HepG2 (cell line): ENCODE data around the gene HOXC10.
A peak's percentile ranks its signal among the peaks of the same experiment; 100 is the strongest.

Source experiments
- FOXK1 ChIP-seq: sonication (generic); formaldehyde crosslinking; IDR thresholded peaks from 2 replicates; pipeline ENCODE4 v1.4.0; 2020; ENCODE audit warnings: low read depth, missing genetic modification reagents, borderline replicate concordance
- GABPA ChIP-seq, 2 experiments: IDR thresholded peaks; 2 replicates each; pipeline ENCODE4 v1.6.1; 2011 to 2016; ENCODE audit warnings: low read depth in 2 of 2, low read length in 1 of 2, missing biosample characterization in 1 of 2, missing genetic modification characterization in 1 of 2
- HCFC1 ChIP-seq: fragments of 150-350 bp; IDR thresholded peaks from 2 replicates; pipeline ENCODE4 v1.6.1; 2014; ENCODE audit warnings: low read depth, low read length
- HDAC6 ChIP-seq: fragments of 200-600 bp; sonication (generic); IDR thresholded peaks from 2 replicates; pipeline ENCODE4 v1.7.0; 2017; ENCODE audit warnings: mild to moderate bottlenecking, antibody characterized with exemption, low read length, low read depth
- MAZ ChIP-seq, 2 experiments: sonication (generic) in 1 of 2; formaldehyde crosslinking in 1 of 2; IDR thresholded peaks; 2 replicates each; pipeline versions ENCODE4 v1.5.0 to v1.6.1; 2012 to 2020; ENCODE audit warnings: low read depth in 2 of 2, mild to moderate bottlenecking in 2 of 2, borderline replicate concordance in 1 of 2, improper control_type of control experiment in 1 of 2, low read length in 1 of 2, missing genetic modification reagents in 1 of 2, moderate library complexity in 1 of 2
- MYC ChIP-seq: sonication (generic); formaldehyde crosslinking; IDR thresholded peaks from 2 replicates; pipeline ENCODE4 v1.9.0; 2021; ENCODE audit warnings: missing genetic modification reagents, borderline replicate concordance
- NFE2L2 ChIP-seq: fragments of 150-350 bp; IDR thresholded peaks from 2 replicates; pipeline ENCODE4 v1.6.1; 2014; ENCODE audit warnings: low read length
- SNAPC2 ChIP-seq: sonication (generic); formaldehyde crosslinking; IDR thresholded peaks from 2 replicates; pipeline ENCODE4 v1.8.1; 2022; ENCODE audit warnings: mild to moderate bottlenecking, missing genetic modification reagents
- U2AF2 ChIP-seq: fragments of 200-400 bp; formaldehyde crosslinking; IDR thresholded peaks from 2 replicates; pipeline ENCODE4 v1.6.1; 2017; ENCODE audit warnings: low read depth, mild to moderate bottlenecking, low read length
- ZBTB38 ChIP-seq: sonication (generic); formaldehyde crosslinking; IDR thresholded peaks from 2 replicates; pipeline ENCODE4 v1.5.1; 2020; ENCODE audit warnings: mild to moderate bottlenecking, missing genetic modification reagents
- ZKSCAN8 ChIP-seq: IDR thresholded peaks from 2 replicates; pipeline ENCODE4 v1.6.1; 2016; ENCODE audit warnings: borderline replicate concordance, missing genetic modification reagents, missing compliant biosample characterization
- TF ChIP-seq, protein P1 (sequence below): sonication (generic); formaldehyde crosslinking; IDR thresholded peaks from 2 replicates; pipeline ENCODE4 v1.5.0; 2020; ENCODE audit warnings: mild to moderate bottlenecking, missing genetic modification reagents, moderate library complexity
- TF ChIP-seq, protein P2 (sequence below), 2 experiments: sonication (generic) in 1 of 2; formaldehyde crosslinking in 1 of 2; IDR thresholded peaks; 2 replicates each; pipeline versions ENCODE4 v1.4.0 to v1.6.1; 2016 to 2020; ENCODE audit warnings: borderline replicate concordance in 1 of 2, low read depth in 1 of 2, mild to moderate bottlenecking in 1 of 2, missing genetic modification reagents in 1 of 2

DNA sequence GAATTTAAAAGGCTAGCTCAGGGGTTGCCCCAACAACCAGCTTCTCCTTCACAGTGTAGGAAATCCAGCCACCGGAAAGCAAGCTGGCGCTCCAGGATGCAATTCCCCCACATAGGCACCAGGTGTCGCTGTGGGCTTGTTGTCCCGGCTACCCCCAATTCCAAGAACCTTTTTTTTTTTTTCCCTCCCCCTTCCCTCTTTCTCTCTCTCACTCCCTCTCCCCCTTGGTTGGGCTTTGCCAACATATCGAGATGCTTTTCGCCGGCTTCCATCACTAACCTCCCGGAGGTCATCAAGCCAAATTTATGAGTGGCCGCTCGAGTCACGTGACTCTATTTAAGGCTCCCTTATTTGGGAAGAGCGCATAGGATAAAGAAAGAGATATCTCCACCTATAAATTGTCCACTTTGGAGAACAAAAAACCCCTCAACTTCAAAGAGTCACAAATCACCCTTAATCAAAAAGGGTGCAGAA, 47.7 kb downstream of the HOXC10 start, which contains the start of gene HOXC5:
- TF ChIP-seq, protein P1, sequence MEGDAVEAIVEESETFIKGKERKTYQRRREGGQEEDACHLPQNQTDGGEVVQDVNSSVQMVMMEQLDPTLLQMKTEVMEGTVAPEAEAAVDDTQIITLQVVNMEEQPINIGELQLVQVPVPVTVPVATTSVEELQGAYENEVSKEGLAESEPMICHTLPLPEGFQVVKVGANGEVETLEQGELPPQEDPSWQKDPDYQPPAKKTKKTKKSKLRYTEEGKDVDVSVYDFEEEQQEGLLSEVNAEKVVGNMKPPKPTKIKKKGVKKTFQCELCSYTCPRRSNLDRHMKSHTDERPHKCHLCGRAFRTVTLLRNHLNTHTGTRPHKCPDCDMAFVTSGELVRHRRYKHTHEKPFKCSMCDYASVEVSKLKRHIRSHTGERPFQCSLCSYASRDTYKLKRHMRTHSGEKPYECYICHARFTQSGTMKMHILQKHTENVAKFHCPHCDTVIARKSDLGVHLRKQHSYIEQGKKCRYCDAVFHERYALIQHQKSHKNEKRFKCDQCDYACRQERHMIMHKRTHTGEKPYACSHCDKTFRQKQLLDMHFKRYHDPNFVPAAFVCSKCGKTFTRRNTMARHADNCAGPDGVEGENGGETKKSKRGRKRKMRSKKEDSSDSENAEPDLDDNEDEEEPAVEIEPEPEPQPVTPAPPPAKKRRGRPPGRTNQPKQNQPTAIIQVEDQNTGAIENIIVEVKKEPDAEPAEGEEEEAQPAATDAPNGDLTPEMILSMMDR: peak; percentile 81
- TF ChIP-seq NFE2L2 (no peak), GABPA (IDR thresholded peaks at IDR 0.05; ENCODE audit: low read depth, low read length) (no peak), GABPA (CRISPR knock-in tag; IDR thresholded peaks at IDR 0.05; ENCODE audit: low read depth) (0 out of 2 replicates have a peak, but pooled peaks have one; percentile 5), SNAPC2 (CRISPR knock-in tag) (no peak), FOXK1 (CRISPR knock-in tag) (no peak), MYC (no peak), ZKSCAN8 (CRISPR knock-in tag) (no peak), HCFC1 (no peak), MAZ (IDR thresholded peaks at IDR 0.05; ENCODE audit: borderline replicate concordance, low read depth, low read length) (no peak), MAZ (CRISPR knock-in tag; IDR thresholded peaks at IDR 0.05; ENCODE audit: low read depth) (no peak), U2AF2 (no peak), ZBTB38 (CRISPR knock-in tag) (no peak), HDAC6 (no peak)
- TF ChIP-seq, protein P2, sequence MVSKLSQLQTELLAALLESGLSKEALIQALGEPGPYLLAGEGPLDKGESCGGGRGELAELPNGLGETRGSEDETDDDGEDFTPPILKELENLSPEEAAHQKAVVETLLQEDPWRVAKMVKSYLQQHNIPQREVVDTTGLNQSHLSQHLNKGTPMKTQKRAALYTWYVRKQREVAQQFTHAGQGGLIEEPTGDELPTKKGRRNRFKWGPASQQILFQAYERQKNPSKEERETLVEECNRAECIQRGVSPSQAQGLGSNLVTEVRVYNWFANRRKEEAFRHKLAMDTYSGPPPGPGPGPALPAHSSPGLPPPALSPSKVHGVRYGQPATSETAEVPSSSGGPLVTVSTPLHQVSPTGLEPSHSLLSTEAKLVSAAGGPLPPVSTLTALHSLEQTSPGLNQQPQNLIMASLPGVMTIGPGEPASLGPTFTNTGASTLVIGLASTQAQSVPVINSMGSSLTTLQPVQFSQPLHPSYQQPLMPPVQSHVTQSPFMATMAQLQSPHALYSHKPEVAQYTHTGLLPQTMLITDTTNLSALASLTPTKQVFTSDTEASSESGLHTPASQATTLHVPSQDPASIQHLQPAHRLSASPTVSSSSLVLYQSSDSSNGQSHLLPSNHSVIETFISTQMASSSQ (IDR thresholded peaks at IDR 0.05; ENCODE audit: low read depth): no peak
- TF ChIP-seq, protein P2 (CRISPR knock-in tag; IDR thresholded peaks at IDR 0.05; ENCODE audit: borderline replicate concordance): no peak
